OCI-LY1 (cell line): ENCODE measurements around the gene WIPF2.

Experiments used
- H2AFZ ChIP-seq: fragments of 200-600 bp; sonication (generic), shearing (Covaris generic); 2 replicates; pipeline ENCODE4 v1.6.0; 2014; ENCODE audit warnings: antibody characterized with exemption, mild to moderate bottlenecking, low read length
- H3F3A ChIP-seq: fragments of 200-600 bp; sonication (generic), shearing (Covaris generic); 2 replicates; pipeline ENCODE4 v1.6.0; 2014; ENCODE audit warnings: mild to moderate bottlenecking, antibody characterized with exemption, low read length, moderate library complexity; ENCODE audit not compliant: insufficient read depth
- H3K27ac ChIP-seq: fragments of 200-600 bp; sonication (generic); 2 replicates; pipeline ENCODE4 v1.5.1; 2014; ENCODE audit warnings: low read length, mixed run types, mild to moderate bottlenecking, low read depth; ENCODE audit not compliant: poor library complexity, severe bottlenecking
- H3K27me3 ChIP-seq: fragments of 200-600 bp; sonication (generic); 2 replicates; pipeline ENCODE4 v1.6.0; 2014; ENCODE audit warnings: antibody characterized with exemption, mild to moderate bottlenecking, low read length, moderate library complexity; ENCODE audit not compliant: insufficient read depth
- H3K36me3 ChIP-seq: fragments of 200-600 bp; sonication (generic); 2 replicates; pipeline ENCODE4 v1.6.1; 2014; ENCODE audit warnings: mild to moderate bottlenecking, antibody characterized with exemption, low read length, moderate library complexity, mixed read lengths; ENCODE audit not compliant: insufficient read depth
- H3K4me1 ChIP-seq: fragments of 200-600 bp; sonication (generic); 2 replicates; pipeline ENCODE4 v1.5.1; 2014; ENCODE audit warnings: mild to moderate bottlenecking, low read length, moderate library complexity; ENCODE audit not compliant: insufficient read depth, severe bottlenecking
- H3K4me2 ChIP-seq: fragments of 200-600 bp; sonication (generic), shearing (Covaris generic); 2 replicates; pipeline ENCODE4 v1.6.1; 2014; ENCODE audit warnings: low read length
- H3K4me3 ChIP-seq: fragments of 200-600 bp; sonication (generic); 2 replicates; pipeline ENCODE4 v1.5.1; 2014; ENCODE audit warnings: low read length, low read depth, mild to moderate bottlenecking, mixed read lengths; ENCODE audit not compliant: poor library complexity, severe bottlenecking
- H3K79me2 ChIP-seq: fragments of 200-600 bp; shearing (Covaris generic); 2 replicates; pipeline ENCODE4 v1.6.1; 2016; ENCODE audit warnings: mixed run types, low read length, mixed read lengths; ENCODE audit not compliant: insufficient read depth
- H3K9ac ChIP-seq: fragments of 200-600 bp; sonication (generic), shearing (Covaris generic); 2 replicates; pipeline ENCODE4 v1.6.1; 2014; ENCODE audit warnings: mild to moderate bottlenecking, low read length, mixed read lengths
- H3K9me2 ChIP-seq: fragments of 200-600 bp; sonication (generic), shearing (Covaris generic); 2 replicates; pipeline ENCODE4 v1.6.1; 2014; ENCODE audit warnings: low read depth, mild to moderate bottlenecking, low read length, mixed read lengths
- H3K9me3 ChIP-seq: fragments of 200-600 bp; shearing (Covaris generic); 2 replicates; pipeline ENCODE4 v1.6.1; 2014; ENCODE audit warnings: low read length, mixed read lengths
- H4K20me1 ChIP-seq: fragments of 200-600 bp; sonication (generic), shearing (Covaris generic); 2 replicates; pipeline ENCODE4 v1.6.0; 2016; ENCODE audit warnings: mild to moderate bottlenecking, low read length; ENCODE audit not compliant: insufficient read depth
- CTCF ChIP-seq: fragments of 200-600 bp; sonication (generic), shearing (Covaris generic); IDR thresholded peaks from 2 replicates; pipeline ENCODE4 v1.5.1; 2017; ENCODE audit warnings: mild to moderate bottlenecking, antibody characterized with exemption, low read length, moderate library complexity, mixed read lengths
- EZH2 ChIP-seq: fragments of 200-600 bp; sonication (generic), shearing (Covaris generic); IDR thresholded peaks from 2 replicates; pipeline ENCODE4 v1.8.0; 2017; ENCODE audit warnings: borderline replicate concordance, mixed run types, mild to moderate bottlenecking, antibody characterized with exemption, low read length, moderate library complexity, mixed read lengths

Gene WIPF2

GRCh38 chr17:40311575-40311974 is 92.5 kb downstream of the WIPF2 start:
- Histone ChIP-seq H2AFZ (no peak overlapping the region), H3K4me3 (no peak overlapping the region), H3K27ac (no peak overlapping the region), H3K36me3 (no peaks in the 10 kb centered on the region), H3K4me2 (no peak overlapping the region), H3K9me2 (no peaks in the 10 kb centered on the region), H3F3A (no peaks in the 10 kb centered on the region), H3K9ac (no peak overlapping the region), H3K79me2 (no peaks in the 10 kb centered on the region), H4K20me1 (no peaks in the 10 kb centered on the region), H3K9me3 (no peaks in the 10 kb centered on the region), H3K27me3 (no peaks in the 10 kb centered on the region), H3K4me1 (peaks cover 23% of the 10 kb centered on the region)
- TF ChIP-seq CTCF (no peak), EZH2 (no peak)

GRCh38 chr17:40312131-40312731 is 93.1 kb downstream of the WIPF2 start:
- H3F3A ChIP-seq, result no peaks in the 10 kb centered on the region
- no peak for TF ChIP-seq CTCF
- TF ChIP-seq EZH2, result no peak
- H3K9ac ChIP-seq, result no peak overlapping the region
- H3K27me3 ChIP-seq, result no peaks in the 10 kb centered on the region
- no peaks in the 10 kb centered on the region for H3K36me3 ChIP-seq
- no peak overlapping the region for H3K27ac ChIP-seq
- no peaks in the 10 kb centered on the region for H3K9me2 ChIP-seq
- no peaks in the 10 kb centered on the region for H4K20me1 ChIP-seq
- no peaks in the 10 kb centered on the region for H3K79me2 ChIP-seq
- H3K9me3 ChIP-seq, result no peaks in the 10 kb centered on the region
- no peak overlapping the region for H3K4me2 ChIP-seq
- no peak overlapping the region for H2AFZ ChIP-seq
- H3K4me1 ChIP-seq, result peaks cover 24% of the 10 kb centered on the region
- H3K4me3 ChIP-seq, result no peak overlapping the region

- H3K9me2 ChIP-seq, result no peaks in the 10 kb centered on the region
- H3K4me3 ChIP-seq, result no peak overlapping the region
- H3K9me3 ChIP-seq, result no peaks in the 10 kb centered on the region
- peaks cover 32% of the 10 kb centered on the region for H3K4me1 ChIP-seq
- no peak overlapping the region for H3K4me2 ChIP-seq
- H3K9ac ChIP-seq, result no peak overlapping the region
- no peaks in the 10 kb centered on the region for H4K20me1 ChIP-seq
- no peaks in the 10 kb centered on the region for H3K27me3 ChIP-seq
- H3K27ac ChIP-seq, result no peak overlapping the region
- no peaks in the 10 kb centered on the region for H3K36me3 ChIP-seq
- no peak for TF ChIP-seq EZH2
- no peak for TF ChIP-seq CTCF
- H2AFZ ChIP-seq, result no peak overlapping the region
- H3K79me2 ChIP-seq, result no peaks in the 10 kb centered on the region
- no peaks in the 10 kb centered on the region for H3F3A ChIP-seq
Observed at GRCh38 chr17:40312893-40313667, 94.0 kb downstream of the WIPF2 start.
